OCI-LY7 (cell line): Measurements from ENCODE around the gene SEMA6D.

ENCODE experiments used
- EZH2phosphoT487 ChIP-seq: fragments of 200-600 bp; sonication (generic); IDR thresholded peaks from 2 replicates; pipeline ENCODE4 v1.6.1; 2018; ENCODE audit warnings: low read depth, borderline replicate concordance, mild to moderate bottlenecking, mixed run types, antibody characterized with exemption, low read length, moderate library complexity, mixed read lengths
- TF ChIP-seq, protein P1 (sequence below): fragments of 200-600 bp; sonication (generic); conservative IDR thresholded peaks from 2 replicates; pipeline ENCODE4 v1.5.1; 2014; ENCODE audit warnings: mild to moderate bottlenecking, antibody characterized with exemption, low read length, moderate library complexity, mixed read lengths

DNA sequence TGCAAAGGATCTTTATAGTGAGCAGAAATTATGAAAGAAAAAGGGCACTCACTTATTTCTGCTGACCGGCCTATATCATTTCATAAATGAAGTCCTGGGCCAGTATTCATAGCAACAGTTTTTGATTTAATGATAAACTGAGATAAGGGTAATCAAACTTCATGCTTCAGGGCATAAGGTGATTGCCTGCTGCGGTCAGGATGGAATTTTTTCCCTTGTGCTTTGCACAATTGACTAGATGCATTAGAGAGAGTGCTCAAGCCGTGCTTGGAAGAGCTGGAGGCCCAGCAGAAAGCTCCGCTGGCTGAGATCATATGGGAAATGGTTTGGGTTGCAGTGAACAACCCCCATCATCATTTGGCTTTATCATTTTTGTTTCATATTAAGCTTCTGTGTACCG lies 10.4 kb downstream of the SEMA6D start:
- TF ChIP-seq EZH2phosphoT487 = no peak
- TF ChIP-seq, protein P1, sequence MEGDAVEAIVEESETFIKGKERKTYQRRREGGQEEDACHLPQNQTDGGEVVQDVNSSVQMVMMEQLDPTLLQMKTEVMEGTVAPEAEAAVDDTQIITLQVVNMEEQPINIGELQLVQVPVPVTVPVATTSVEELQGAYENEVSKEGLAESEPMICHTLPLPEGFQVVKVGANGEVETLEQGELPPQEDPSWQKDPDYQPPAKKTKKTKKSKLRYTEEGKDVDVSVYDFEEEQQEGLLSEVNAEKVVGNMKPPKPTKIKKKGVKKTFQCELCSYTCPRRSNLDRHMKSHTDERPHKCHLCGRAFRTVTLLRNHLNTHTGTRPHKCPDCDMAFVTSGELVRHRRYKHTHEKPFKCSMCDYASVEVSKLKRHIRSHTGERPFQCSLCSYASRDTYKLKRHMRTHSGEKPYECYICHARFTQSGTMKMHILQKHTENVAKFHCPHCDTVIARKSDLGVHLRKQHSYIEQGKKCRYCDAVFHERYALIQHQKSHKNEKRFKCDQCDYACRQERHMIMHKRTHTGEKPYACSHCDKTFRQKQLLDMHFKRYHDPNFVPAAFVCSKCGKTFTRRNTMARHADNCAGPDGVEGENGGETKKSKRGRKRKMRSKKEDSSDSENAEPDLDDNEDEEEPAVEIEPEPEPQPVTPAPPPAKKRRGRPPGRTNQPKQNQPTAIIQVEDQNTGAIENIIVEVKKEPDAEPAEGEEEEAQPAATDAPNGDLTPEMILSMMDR = no peak
